T-helper 2 cell treated with Interferon-gamma antibody and Interleukin-4, amounts not matched to agents 5 μg/mL and 100 μg/mL, for 36 hours (primary cell): ENCODE data around the gene ALKBH5.

Experiments
- DNase-seq: peaks from one replicate; pipeline ENCODE4 v3.0.0; 2021; ENCODE audit warnings: low spot score
- H3K27ac Mint-ChIP-seq: one replicate; pipeline ENCODE4 v1.8.0; 2021; ENCODE audit warnings: mild to moderate bottlenecking, mixed read lengths
- H3K27me3 Mint-ChIP-seq: one replicate; pipeline ENCODE4 v1.8.0; 2021; ENCODE audit warnings: low read depth, mixed read lengths
- H3K36me3 Mint-ChIP-seq: one replicate; pipeline ENCODE4 v1.8.0; 2021; ENCODE audit warnings: low read depth, mixed read lengths
- H3K4me1 Mint-ChIP-seq: one replicate; pipeline ENCODE4 v1.8.0; 2021; ENCODE audit warnings: low read depth, mixed read lengths
- H3K4me3 Mint-ChIP-seq: one replicate; pipeline ENCODE4 v1.8.0; 2022; ENCODE audit warnings: mild to moderate bottlenecking, moderate library complexity, mixed read lengths
- H3K9me3 Mint-ChIP-seq: one replicate; pipeline ENCODE4 v1.8.0; 2021; ENCODE audit warnings: mixed read lengths

Gene ALKBH5

DNA sequence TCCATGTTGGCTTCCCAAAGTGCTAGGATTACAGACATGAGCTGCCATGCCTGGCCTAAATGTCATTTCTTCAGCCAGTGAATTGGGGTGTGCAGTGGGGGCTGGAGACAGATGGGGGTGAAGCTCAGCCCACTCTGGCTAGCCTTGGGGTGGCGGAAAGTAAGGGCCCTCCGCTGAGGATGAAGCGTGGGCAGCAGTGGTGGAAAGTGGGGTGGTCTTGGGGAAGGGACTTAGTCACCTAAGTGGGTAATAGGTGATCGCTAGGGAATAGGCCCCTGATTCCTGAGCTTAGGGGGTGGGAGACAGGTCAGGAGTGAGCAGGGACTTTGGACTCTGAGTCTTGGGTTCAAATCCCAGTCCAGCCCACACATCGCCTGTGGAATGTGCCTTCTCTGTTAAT, 44.0 kb downstream of the ALKBH5 start:
- Mint-ChIP-seq H3K27ac (no peak overlapping the region), H3K4me3 (no peak overlapping the region), H3K27me3 (no peaks in the 10 kb centered on the region)

DNA sequence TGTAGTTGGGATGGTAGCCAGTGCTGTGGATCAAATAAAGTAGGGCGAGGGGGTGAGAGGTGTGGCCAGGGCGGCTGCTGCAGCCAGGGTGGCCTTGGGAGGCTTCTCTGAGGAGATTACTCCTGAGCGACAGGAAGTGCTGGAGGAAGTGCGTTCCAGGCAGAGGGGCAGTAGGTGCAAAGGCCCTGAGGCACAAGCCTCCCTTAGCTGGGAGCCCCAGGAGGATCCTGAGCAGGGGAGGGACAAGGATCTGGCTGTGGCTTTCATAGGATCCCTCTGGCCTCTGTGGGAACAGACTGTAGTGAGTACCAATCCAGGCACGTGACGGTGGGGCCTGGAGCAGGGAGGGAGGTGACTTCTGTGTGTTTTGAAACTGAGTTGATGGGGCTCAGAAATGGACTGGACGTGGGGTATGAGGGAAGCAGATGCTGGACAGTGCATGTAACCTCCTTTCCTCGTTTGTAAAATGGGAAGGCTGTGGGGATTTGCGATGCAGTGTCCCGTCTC, 44.6 kb downstream of the ALKBH5 start:
- Mint-ChIP-seq H3K4me1 (peaks cover 20% of the 10 kb centered on the region), H3K4me3 (no peak overlapping the region), H3K36me3 (no peaks in the 10 kb centered on the region), H3K27ac (no peak overlapping the region), H3K27me3 (no peaks in the 10 kb centered on the region), H3K9me3 (no peaks in the 10 kb centered on the region)
- no peak for DNase-seq

More for the DNA sequence above, 44.0 kb downstream of the ALKBH5 start:
- H3K9me3 Mint-ChIP-seq: no peaks in the 10 kb centered on the region
- DNase-seq: no peak
- no peaks in the 10 kb centered on the region for H3K36me3 Mint-ChIP-seq
- H3K4me1 Mint-ChIP-seq: peaks cover 20% of the 10 kb centered on the region

DNA sequence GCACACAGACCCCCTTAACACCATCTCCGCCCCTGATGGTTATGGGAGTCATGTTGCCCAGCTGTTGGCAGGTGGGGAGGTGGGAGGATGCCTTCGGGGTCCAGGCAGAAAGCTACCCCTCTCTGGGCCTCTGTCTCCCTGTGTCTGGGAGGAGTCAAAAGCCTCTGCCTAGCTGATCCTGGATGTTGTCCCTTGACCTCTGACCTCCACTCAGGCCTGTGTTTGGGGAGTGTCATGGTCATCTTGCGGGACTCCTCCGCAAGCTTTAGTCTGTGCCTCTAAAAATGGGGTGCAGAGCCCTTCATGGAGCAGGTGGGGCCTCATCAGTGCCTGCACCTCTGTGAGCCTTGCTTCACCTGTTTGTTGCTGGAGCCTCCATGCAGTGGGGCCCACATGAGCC, 45.6 kb downstream of the ALKBH5 start:
- peaks cover 20% of the 10 kb centered on the region for H3K4me1 Mint-ChIP-seq
- no peak overlapping the region for H3K4me3 Mint-ChIP-seq
- no peaks in the 10 kb centered on the region for H3K36me3 Mint-ChIP-seq
- H3K27ac Mint-ChIP-seq: no peak overlapping the region
- H3K27me3 Mint-ChIP-seq: no peaks in the 10 kb centered on the region
- H3K9me3 Mint-ChIP-seq: no peaks in the 10 kb centered on the region
- DNase-seq: no peak

DNA sequence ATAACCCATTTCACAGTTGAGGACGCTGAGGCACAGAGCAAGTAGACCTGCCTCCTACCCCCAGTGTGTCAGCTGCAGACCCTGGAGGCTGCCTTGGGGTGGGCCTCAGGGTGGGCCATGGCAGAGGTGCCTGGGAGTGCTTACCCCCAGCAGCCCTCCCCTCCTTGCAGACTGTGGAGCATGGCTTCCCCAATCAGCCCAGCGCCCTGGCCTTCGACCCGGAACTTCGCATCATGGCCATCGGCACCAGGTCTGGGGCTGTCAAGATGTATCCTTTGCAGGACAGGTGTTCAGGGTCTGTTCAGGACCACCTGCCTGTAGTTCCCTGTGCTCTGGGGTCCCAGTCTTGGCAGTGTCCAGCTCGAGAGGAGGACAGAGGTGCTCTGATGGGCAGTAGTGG, 46.1 kb downstream of the ALKBH5 start:
- Mint-ChIP-seq H3K4me3 (no peak overlapping the region), H3K27me3 (no peaks in the 10 kb centered on the region), H3K36me3 (no peaks in the 10 kb centered on the region), H3K4me1 (peaks cover 19% of the 10 kb centered on the region), H3K9me3 (no peaks in the 10 kb centered on the region), H3K27ac (no peak overlapping the region)
- no peak for DNase-seq

DNA sequence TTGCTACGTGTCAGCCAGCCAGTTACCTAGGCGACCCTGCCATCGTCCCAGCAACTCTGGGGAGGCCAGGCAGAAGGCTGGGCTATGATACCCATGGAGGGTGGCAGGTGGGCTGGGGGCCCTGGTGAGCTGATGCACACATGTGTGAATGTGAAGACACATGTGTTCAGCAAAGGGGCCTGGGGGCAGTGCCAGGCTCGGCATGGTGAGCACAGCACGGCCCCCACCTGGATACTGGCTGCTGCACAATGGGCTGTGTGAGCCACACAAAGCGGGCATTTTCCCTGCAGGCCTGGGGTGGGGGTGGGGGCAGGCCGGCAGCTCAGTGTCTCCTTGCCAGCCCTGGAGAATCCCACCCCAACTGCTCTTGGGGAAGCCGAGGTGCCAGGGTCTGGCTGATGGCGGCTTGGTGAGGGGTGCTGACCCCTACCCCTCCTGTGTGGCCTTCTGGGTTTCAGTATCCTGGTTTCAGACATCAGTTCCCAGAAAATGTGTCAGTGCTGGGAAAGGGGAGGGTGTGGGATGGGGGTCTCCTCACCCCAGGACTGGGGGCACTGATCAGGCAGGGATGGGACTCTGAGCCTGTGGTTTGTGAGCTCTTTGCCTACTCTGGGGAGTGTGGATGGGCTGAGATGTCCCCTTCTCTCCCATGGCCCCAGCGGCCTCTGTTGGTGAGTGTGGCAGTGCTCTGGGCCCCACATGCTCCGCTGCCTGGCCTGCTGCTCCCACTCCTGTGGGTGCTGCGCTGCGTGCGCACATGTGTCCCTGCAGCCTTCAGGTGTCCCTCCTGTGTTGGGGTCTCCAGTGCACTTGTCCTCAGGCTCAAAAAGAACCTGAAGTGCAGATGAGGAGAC, 46.9 kb downstream of the ALKBH5 start:
- H3K27me3 Mint-ChIP-seq: no peaks in the 10 kb centered on the region
- no peaks in the 10 kb centered on the region for H3K9me3 Mint-ChIP-seq
- no peak for DNase-seq
- no peaks in the 10 kb centered on the region for H3K36me3 Mint-ChIP-seq
- no peak overlapping the region for H3K4me3 Mint-ChIP-seq
- H3K4me1 Mint-ChIP-seq: peaks cover 15% of the 10 kb centered on the region
- H3K27ac Mint-ChIP-seq: no peak overlapping the region

DNA sequence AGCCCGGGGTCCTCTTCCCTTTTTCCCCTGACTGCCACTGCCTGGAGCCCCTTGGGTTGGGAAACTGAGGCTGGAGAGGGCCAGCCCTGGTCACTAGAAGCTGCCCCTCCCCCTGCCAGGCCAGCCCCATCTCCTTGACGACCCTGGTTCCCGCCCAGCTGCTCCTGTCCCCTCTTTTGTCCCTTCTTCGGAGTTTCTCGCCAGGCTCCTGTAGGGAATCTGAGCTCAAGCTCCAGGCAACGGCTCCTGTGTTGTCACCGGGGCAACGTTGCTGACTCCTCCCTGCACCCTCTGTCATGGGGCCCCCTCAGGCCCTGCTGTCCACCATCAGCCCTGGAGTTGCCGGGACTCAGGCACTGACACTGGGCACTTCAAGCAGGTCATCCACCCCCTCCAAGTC, 47.5 kb downstream of the ALKBH5 start:
- no peaks in the 10 kb centered on the region for H3K27me3 Mint-ChIP-seq
- H3K36me3 Mint-ChIP-seq: no peaks in the 10 kb centered on the region
- no peak overlapping the region for H3K4me3 Mint-ChIP-seq
- H3K4me1 Mint-ChIP-seq: peaks cover 12% of the 10 kb centered on the region
- no peak for DNase-seq
- no peak overlapping the region for H3K27ac Mint-ChIP-seq
- H3K9me3 Mint-ChIP-seq: no peaks in the 10 kb centered on the region

DNA sequence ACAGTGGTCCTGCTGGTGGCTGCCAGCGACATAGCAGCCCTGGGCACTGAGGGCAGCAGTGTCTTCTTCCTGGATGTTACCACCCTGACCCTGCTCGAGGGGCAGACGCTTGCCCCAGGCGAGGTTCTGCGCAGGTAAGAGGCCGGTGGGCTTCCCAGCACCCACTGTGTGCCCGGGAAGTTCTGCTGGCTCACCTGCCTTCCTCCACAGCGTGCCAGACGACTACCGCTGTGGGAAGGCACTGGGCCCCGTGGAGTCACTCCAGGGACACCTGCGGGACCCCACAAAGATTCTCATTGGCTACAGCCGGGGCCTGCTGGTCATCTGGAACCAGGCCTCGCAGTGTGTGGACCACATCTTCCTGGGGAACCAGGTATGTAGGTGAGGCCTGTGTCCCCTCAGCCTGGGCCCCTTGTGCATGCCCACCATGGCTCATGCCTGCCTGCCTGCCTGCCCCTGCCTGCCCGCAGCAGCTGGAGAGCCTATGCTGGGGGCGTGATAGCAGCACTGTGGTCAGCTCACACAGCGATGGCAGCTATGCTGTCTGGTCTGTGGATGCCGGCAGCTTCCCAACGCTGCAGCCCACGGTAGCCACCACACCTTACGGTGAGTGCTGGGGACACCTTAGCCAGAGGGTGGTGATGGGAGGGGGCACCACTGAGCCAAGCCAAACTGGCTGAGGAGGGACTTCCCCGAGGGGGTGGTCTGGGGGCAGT, 50.3 kb downstream of the ALKBH5 start:
- Mint-ChIP-seq H3K36me3 (no peaks in the 10 kb centered on the region), H3K9me3 (no peaks in the 10 kb centered on the region), H3K27me3 (no peaks in the 10 kb centered on the region), H3K4me3 (no peak overlapping the region), H3K4me1 (no peaks in the 10 kb centered on the region), H3K27ac (no peak overlapping the region)
- no peak for DNase-seq

DNA sequence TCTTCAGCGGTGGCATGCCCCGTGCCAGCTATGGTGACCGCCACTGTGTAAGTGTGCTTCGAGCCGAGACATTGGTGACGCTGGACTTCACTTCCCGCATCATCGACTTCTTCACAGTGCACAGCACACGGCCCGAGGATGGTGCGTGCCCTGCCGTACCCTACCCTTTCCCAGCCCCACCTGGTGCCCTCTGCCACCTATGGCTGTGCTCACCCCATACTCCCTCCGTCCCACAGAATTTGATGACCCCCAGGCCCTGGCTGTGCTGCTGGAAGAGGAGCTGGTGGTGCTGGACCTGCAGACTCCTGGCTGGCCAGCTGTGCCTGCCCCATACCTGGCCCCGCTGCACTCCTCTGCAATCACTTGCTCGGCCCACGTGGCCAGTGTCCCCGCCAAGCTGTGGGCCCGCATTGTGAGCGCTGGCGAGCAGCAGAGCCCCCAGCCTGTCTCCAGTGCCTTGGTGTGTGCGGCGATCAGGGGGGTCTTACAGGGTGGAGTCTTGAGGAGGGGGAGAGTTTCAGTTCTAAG, 51.3 kb downstream of the ALKBH5 start:
- Mint-ChIP-seq H3K27ac (no peak overlapping the region), H3K4me3 (no peak overlapping the region), H3K9me3 (no peaks in the 10 kb centered on the region), H3K4me1 (no peaks in the 10 kb centered on the region), H3K27me3 (no peaks in the 10 kb centered on the region), H3K36me3 (no peaks in the 10 kb centered on the region)
- DNase-seq: no peak

DNA sequence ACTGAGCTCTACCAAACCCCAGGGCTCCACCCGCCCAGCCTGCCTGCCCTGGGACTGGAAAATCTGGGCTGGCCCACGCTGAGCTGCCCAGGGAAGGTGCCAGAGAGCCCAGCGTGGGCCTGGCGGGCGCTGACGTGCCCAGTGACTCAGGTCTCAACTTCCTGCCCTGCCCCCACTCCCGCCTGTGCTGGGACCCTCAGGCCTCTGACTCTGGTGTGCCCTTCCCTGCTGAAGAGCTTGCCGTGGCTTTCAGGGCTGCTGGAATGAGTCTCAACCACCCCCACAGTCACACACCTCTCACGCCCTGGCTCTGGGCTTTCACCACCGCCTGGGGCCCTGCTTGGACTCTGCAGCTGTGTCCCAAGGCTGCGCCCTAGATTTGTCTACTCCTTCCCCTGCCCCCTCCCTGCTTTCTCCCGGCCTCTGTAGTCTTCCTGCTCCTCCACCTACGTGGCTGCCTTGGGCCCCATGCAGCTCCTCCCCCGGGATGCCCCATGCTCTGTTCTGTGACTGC, 52.2 kb downstream of the ALKBH5 start:
- peak; percentile 43 for DNase-seq
- Mint-ChIP-seq H3K27ac (peak overlapping the region; percentile 52), H3K4me1 (no peaks in the 10 kb centered on the region), H3K4me3 (no peak overlapping the region), H3K27me3 (no peaks in the 10 kb centered on the region), H3K36me3 (no peaks in the 10 kb centered on the region), H3K9me3 (no peaks in the 10 kb centered on the region)

DNA sequence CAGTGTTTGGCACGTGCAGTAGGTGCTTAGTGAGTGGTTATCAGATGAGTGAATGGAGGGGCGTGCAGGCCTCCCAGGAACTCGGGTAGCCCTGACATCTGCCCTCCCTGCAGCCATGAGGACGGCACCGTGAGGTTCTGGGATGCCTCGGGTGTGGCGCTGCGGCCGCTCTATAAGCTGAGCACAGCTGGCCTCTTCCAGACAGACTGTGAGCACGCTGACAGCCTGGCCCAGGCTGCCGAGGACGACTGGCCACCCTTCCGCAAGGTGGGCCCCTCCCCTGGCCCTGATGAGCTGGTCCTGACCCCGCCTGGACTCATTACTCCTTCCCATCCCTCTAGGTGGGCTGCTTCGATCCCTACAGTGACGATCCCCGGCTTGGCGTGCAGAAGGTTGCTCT, 52.9 kb downstream of the ALKBH5 start:
- no peak for DNase-seq
- Mint-ChIP-seq H3K4me1 (no peaks in the 10 kb centered on the region), H3K27me3 (no peaks in the 10 kb centered on the region), H3K27ac (no peak overlapping the region), H3K36me3 (no peaks in the 10 kb centered on the region), H3K4me3 (no peak overlapping the region), H3K9me3 (no peaks in the 10 kb centered on the region)

DNA sequence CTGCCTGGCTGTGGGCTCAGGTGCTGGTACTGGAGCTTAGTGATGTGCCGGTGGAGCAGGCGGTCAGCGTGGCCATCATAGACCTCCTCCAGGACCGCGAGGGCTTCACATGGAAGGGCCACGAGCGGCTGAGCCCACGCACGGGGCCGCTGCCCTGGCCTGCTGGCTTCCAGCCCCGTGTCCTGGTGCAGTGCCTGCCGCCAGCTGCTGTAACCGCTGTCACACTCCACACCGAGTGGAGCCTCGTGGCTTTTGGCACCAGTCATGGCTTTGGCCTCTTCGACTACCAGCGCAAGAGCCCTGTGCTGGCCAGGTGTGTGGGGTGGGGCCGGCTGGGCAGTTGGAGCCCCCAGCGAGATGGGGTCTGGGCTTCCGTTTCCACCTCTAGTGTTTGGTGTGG, 53.8 kb downstream of the ALKBH5 start:
- H3K4me1 Mint-ChIP-seq: no peaks in the 10 kb centered on the region
- no peaks in the 10 kb centered on the region for H3K36me3 Mint-ChIP-seq
- H3K27ac Mint-ChIP-seq: no peak overlapping the region
- H3K4me3 Mint-ChIP-seq: no peak overlapping the region
- no peaks in the 10 kb centered on the region for H3K27me3 Mint-ChIP-seq
- no peak for DNase-seq
- no peaks in the 10 kb centered on the region for H3K9me3 Mint-ChIP-seq

DNA sequence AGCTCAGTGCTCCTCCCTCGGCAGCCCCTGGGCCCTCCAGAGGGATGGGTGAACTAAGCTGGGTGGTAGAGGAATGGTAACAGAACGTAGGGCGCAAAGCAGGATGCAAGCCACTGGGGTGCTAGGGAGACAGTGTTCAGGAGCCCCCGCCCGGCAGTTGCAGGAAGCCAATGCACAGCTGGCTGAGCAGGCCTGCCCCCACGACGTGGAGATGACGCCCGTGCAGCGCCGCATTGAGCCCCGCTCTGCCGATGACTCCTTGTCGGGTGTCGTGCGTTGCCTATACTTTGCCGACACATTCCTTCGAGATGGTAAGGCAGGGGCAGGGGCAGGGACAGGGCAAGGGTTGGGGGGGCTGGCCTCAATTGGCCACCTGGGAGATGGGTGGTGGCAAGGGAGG, 54.7 kb downstream of the ALKBH5 start:
- H3K36me3 Mint-ChIP-seq: no peaks in the 10 kb centered on the region
- no peaks in the 10 kb centered on the region for H3K9me3 Mint-ChIP-seq
- H3K27ac Mint-ChIP-seq: no peak overlapping the region
- no peak overlapping the region for H3K4me3 Mint-ChIP-seq
- no peaks in the 10 kb centered on the region for H3K4me1 Mint-ChIP-seq
- no peaks in the 10 kb centered on the region for H3K27me3 Mint-ChIP-seq
- DNase-seq: no peak

DNA sequence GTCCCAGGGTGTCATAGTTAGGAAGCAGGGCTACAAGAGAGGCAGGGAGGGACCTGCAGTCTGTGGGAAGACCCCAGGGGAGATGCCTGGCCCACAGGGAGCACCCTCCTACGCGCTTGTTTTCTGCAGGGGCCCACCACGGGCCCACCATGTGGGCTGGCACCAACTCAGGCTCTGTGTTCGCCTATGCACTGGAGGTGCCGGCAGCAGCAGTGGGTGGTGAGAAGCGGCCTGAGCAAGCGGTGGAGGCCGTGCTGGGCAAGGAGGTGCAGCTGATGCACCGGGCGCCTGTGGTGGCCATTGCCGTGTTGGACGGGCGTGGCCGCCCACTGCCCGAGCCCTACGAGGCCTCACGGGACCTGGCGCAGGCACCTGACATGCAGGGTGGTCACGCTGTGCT, 56.8 kb downstream of the ALKBH5 start:
- Mint-ChIP-seq H3K4me3 (no peak overlapping the region), H3K36me3 (peaks cover 3% of the 10 kb centered on the region), H3K4me1 (no peaks in the 10 kb centered on the region), H3K27ac (no peak overlapping the region), H3K27me3 (no peaks in the 10 kb centered on the region), H3K9me3 (no peaks in the 10 kb centered on the region)
- DNase-seq: no peak

DNA sequence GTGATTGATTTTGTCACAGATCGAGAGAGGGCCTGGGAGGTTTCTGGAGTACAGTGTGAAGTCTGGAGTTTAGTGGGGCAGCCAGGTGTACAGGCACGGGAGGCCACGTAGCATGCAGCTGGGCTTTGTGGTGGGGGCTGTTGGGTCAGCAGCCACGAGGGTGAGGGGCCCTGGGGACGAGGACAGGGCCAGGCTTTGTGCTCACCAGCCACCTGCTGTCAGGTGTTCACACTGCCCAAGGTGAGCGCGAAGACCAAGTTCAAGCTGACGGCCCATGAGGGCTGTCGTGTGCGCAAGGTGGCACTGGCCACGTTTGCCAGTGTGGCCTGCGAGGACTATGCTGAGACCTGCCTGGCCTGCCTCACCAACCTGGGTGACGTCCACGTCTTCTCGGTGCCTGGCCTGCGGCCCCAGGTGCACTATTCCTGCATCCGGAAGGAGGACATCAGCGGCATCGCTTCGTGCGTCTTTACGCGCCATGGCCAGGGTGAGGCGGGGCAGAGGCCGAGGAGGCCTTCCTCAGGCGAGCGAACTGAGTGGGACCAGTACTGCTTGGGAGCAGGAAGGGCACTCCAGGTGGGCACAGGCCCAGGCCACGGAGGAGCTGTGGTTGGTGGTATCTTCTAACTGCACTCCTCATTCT, 57.7 kb downstream of the ALKBH5 start:
- H3K36me3 Mint-ChIP-seq: peaks cover 5% of the 10 kb centered on the region

More for the DNA sequence above, 57.7 kb downstream of the ALKBH5 start:
- H3K27me3 Mint-ChIP-seq: no peaks in the 10 kb centered on the region
- H3K27ac Mint-ChIP-seq: no peak overlapping the region
- no peaks in the 10 kb centered on the region for H3K9me3 Mint-ChIP-seq
- no peaks in the 10 kb centered on the region for H3K4me1 Mint-ChIP-seq
- DNase-seq: no peak
- H3K4me3 Mint-ChIP-seq: no peak overlapping the region
